HepG2 (cell line): Measurements from ENCODE around the gene MAP3K21. TPM values are rescaled to one million over a fixed set of nuclear protein-coding genes. Genes with fewer than 3 reads are reported as not detected.

Source experiments
- ATAC-seq: fragments of 200-7000 bp; cut with Tn5 transposase; 3 replicates; pipeline ENCODE4 v1.9.1; 2020; ENCODE audit warnings: mild to moderate bottlenecking, moderate library complexity
- BruUV-seq: library from RNA; stranded (reverse); fragments of 400-500 nt; replicated peaks from 2 replicates; lab custom pipeline; 2021; lab: Mats Ljungman, UMichigan
- CTCF ChIA-PET: fragments of 300-600 bp; formaldehyde crosslinking; extraction: SDS; loops from one replicate; lab custom pipeline; 2021; ENCODE audit warnings: low total read pairs, inconsistent platforms, low intra/inter-chr PET ratio; lab: Yijun Ruan, JAX
- POLR2A ChIA-PET: fragments of 350-600 bp; sonication (Branson Sonifier 250); formaldehyde crosslinking; loops from one replicate; lab custom pipeline; 2020; ENCODE audit warnings: antibody characterized with exemption, inconsistent platforms; lab: Yijun Ruan, JAX
- DNase-seq: peaks from one replicate; pipeline ENCODE4 v3.0.0-alpha.2; 2015; ENCODE audit warnings: low spot score
- FAIRE-seq: peaks from 3 replicates; lab custom pipeline; 2011; peaks lifted over from hg19 to GRCh38; lab: Jason Lieb, UNC
- H2AFZ ChIP-seq: one replicate; pipeline ENCODE4 v1.6.1; 2011; ENCODE audit warnings: low read length, inconsistent platforms
- H3K27ac ChIP-seq: fragments of 300-600 bp; 3 replicates; pipeline ENCODE4 v1.8.0; 2011; ENCODE audit warnings: mixed run types, mild to moderate bottlenecking, mixed read lengths, low read length, inconsistent platforms; ENCODE audit not compliant: insufficient read depth; ENCODE audit errors: extremely low read length
- H3K27me3 ChIP-seq, 2 experiments: fragments of 200-600 bp in 1 of 2; 2 replicates in 1 of 2; 3 replicates in 1 of 2; pipeline versions ENCODE4 v1.6.0 to v1.8.0; 2011; ENCODE audit warnings: low read length in 2 of 2, mild to moderate bottlenecking in 2 of 2, moderate library complexity in 2 of 2, inconsistent platforms in 1 of 2; ENCODE audit not compliant: insufficient read depth in 2 of 2, control insufficient read depth in 1 of 2
- H3K36me3 ChIP-seq, 2 experiments: fragments of 200-600 bp in 1 of 2; replicated peaks in 1 of 2; 2 replicates in 1 of 2; 3 replicates in 1 of 2; pipeline versions ENCODE4 v1.5.1 to v1.8.0; 2011; ENCODE audit warnings: low read length in 2 of 2, inconsistent platforms in 1 of 2; ENCODE audit not compliant: insufficient read depth in 2 of 2, control insufficient read depth in 1 of 2
- H3K4me1 ChIP-seq: 2 replicates; pipeline ENCODE4 v1.5.1; 2012; ENCODE audit warnings: low read length, inconsistent platforms; ENCODE audit not compliant: insufficient read depth
- H3K4me2 ChIP-seq: 2 replicates; pipeline ENCODE4 v1.6.0; 2011; ENCODE audit warnings: low read depth, low read length, inconsistent platforms
- H3K4me3 ChIP-seq, 3 experiments: fragments of 200-600 bp in 1 of 3; sonication (generic), shearing (Covaris generic) in 1 of 3; replicated peaks in 1 of 3; 2 replicates each; pipeline ENCODE4 v1.5.1; 2011 to 2016; ENCODE audit warnings: low read length in 3 of 3, inconsistent platforms in 2 of 3, low read depth in 2 of 3, mild to moderate bottlenecking in 2 of 3, control low read depth in 1 of 3, mixed read lengths in 1 of 3; ENCODE audit not compliant: insufficient read depth in 1 of 3
- H3K79me2 ChIP-seq: one replicate; pipeline ENCODE4 v1.6.1; 2011; ENCODE audit warnings: low read length, inconsistent platforms; ENCODE audit not compliant: insufficient read depth
- H3K9ac ChIP-seq: 2 replicates; pipeline ENCODE4 v1.6.0; 2011; ENCODE audit warnings: mild to moderate bottlenecking, low read depth, low read length, inconsistent platforms; ENCODE audit not compliant: insufficient read depth
- H3K9me3 ChIP-seq: 2 replicates; pipeline ENCODE4 v1.5.1; 2012; ENCODE audit warnings: mild to moderate bottlenecking, low read length
- H4K20me1 ChIP-seq: 2 replicates; pipeline ENCODE4 v1.6.0; 2011; ENCODE audit warnings: inconsistent platforms, mild to moderate bottlenecking, low read length, moderate library complexity; ENCODE audit not compliant: insufficient read depth
- DMAP1 ChIP-seq: IDR thresholded peaks from 2 replicates; pipeline ENCODE4 v1.6.1; 2016
- HNF4A ChIP-seq: sonication (generic); formaldehyde crosslinking; IDR thresholded peaks from 2 replicates; pipeline ENCODE4 v1.4.0; 2020; ENCODE audit warnings: missing genetic modification reagents
- JDP2 ChIP-seq: sonication (generic); formaldehyde crosslinking; IDR thresholded peaks from 2 replicates; pipeline ENCODE4 v1.8.1; 2022; ENCODE audit warnings: missing genetic modification reagents, borderline replicate concordance
- MAF1 ChIP-seq: sonication (generic); formaldehyde crosslinking; IDR thresholded peaks from 2 replicates; pipeline ENCODE4 v1.5.0; 2020; ENCODE audit warnings: missing genetic modification reagents, borderline replicate concordance
- PTBP1 ChIP-seq: fragments of 200-400 bp; formaldehyde crosslinking; IDR thresholded peaks from 2 replicates; pipeline ENCODE4 v1.6.1; 2018; ENCODE audit warnings: low read length, low read depth; ENCODE audit not compliant: poor library complexity, severe bottlenecking
- RFX3 ChIP-seq: IDR thresholded peaks from 2 replicates; pipeline ENCODE4 v1.6.1; 2016; ENCODE audit warnings: missing biosample characterization, missing genetic modification reagents
- SOX5 ChIP-seq: IDR thresholded peaks from 2 replicates; pipeline ENCODE4 v1.6.1; 2016; ENCODE audit warnings: borderline replicate concordance
- SP1 ChIP-seq, 2 experiments: fragments of 450-650 bp in 1 of 2; sonication (generic) in 1 of 2; formaldehyde crosslinking in 1 of 2; IDR thresholded peaks; 2 replicates each; pipeline versions ENCODE4 v1.4.0 to v1.6.1; 2016 to 2020; ENCODE audit warnings: missing genetic modification reagents in 1 of 2
- ZBTB8A ChIP-seq: sonication (generic); formaldehyde crosslinking; IDR thresholded peaks from 2 replicates; pipeline ENCODE4 v1.4.0; 2020; ENCODE audit warnings: mild to moderate bottlenecking, low read depth, missing genetic modification reagents, borderline replicate concordance
- ZNF143 ChIP-seq: sonication (generic); formaldehyde crosslinking; IDR thresholded peaks from 2 replicates; pipeline ENCODE4 v1.4.0; 2020; ENCODE audit warnings: missing genetic modification reagents
- ZNF34 ChIP-seq: sonication (generic); formaldehyde crosslinking; IDR thresholded peaks from 2 replicates; pipeline ENCODE4 v1.4.0; 2020; ENCODE audit warnings: mild to moderate bottlenecking, missing genetic modification reagents, borderline replicate concordance
- WGBS: methylation state at CpG from one replicate; pipeline ENCODE4 v1.1.6; 2017; ENCODE audit warnings: low lambda C conversion rate; 5-methylcytosine and 5-hydroxymethylcytosine counted together
- in situ Hi-C: cut with HindIII; loops from 2 replicates; pipeline ENCODE4 v1.10.0; 2017; ENCODE audit warnings: low pct_unique_long_range_greater_than_20kb; ENCODE audit not compliant: extremely low pct_ligation_motif_present
- intact Hi-C: fragments of 100-400 bp; cut with micrococcal nuclease; formaldehyde crosslinking; loops from one replicate; pipeline ENCODE4 v1.10.0; 2022; ENCODE audit not compliant: unreplicated experiment
- polyA plus RNA-seq, 8 experiments: library from polyadenylated mRNA; depleted of rRNA in 3 of 8; stranded (reverse) in 7 of 8; unstranded in 1 of 8; fragments of >200 nt; fragmentation: Illumina TruSeq in 4 of 8; extraction: Trizol in 4 of 8; gene quantifications; 2 replicates each; pipeline versions ENCODE4 v1.2.1 to v1.2.3, GENCODE V29; 2011 to 2016; ENCODE audit warnings: low read depth in 4 of 8, missing spikeins in 1 of 8, mixed read lengths in 1 of 8; ENCODE audit not compliant: insufficient read depth in 1 of 8
- total RNA-seq, 5 experiments: library from RNA; depleted of rRNA; stranded (reverse); fragments of >200 nt; fragmentation: Illumina TruSeq; extraction: Trizol; gene quantifications; 2 replicates each; pipeline ENCODE4 v1.2.3, GENCODE V29; 2016; ENCODE audit warnings: low read depth in 1 of 5
- TF ChIP-seq, protein P1 (sequence below): sonication (generic); formaldehyde crosslinking; IDR thresholded peaks from 2 replicates; pipeline ENCODE4 v1.4.0; 2020; ENCODE audit warnings: missing genetic modification reagents
- TF ChIP-seq, protein P2 (sequence below): sonication (generic); formaldehyde crosslinking; IDR thresholded peaks from 2 replicates; pipeline ENCODE4 v1.4.0; 2020; ENCODE audit warnings: missing genetic modification reagents
- TF ChIP-seq, protein P3 (sequence below): fragments of 450-650 bp; IDR thresholded peaks from 2 replicates; pipeline ENCODE4 v1.6.1; 2017; ENCODE audit warnings: mild to moderate bottlenecking
- TF ChIP-seq, protein P4 (sequence below): sonication (generic); formaldehyde crosslinking; IDR thresholded peaks from 2 replicates; pipeline ENCODE4 v1.4.0; 2020; ENCODE audit warnings: missing genetic modification reagents

Gene MAP3K21
- total and polyA plus RNA-seq, 2 of the 13 experiments (the other 11 are each of a cell fraction or from before 2014, with no cell fraction given): not detected

DNA sequence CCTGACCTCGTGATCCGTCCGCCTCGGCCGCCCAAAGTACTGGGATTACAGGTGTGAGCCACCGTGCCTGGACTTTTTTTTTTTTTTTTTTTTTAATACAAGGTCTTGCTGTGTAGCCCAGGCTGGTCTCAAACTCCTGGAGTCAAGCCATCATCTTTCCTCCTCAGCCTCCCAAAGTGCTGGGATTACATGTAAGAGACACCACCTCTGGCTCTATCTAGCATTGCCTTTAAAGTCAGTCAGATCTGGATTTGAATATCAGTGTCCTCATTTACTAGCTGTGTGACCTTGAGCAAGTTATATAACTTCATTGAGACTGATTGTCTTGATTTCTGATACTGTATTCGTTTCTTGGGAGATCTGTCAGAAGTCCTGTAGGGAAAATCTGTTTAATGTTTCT lies 6.6 kb downstream of the MAP3K21 start:
- no peak for ATAC-seq
- no peak overlapping the region for H3K27ac ChIP-seq
- H3K36me3 ChIP-seq: no peaks in the 10 kb centered on the region
- no peak overlapping the region for H2AFZ ChIP-seq
- FAIRE-seq: no peak
- H3K9me3 ChIP-seq: no peaks in the 10 kb centered on the region
- WGBS: 16% methylated on average over 7 of the region's 7 CpGs
- no peak overlapping the region for H3K9ac ChIP-seq
- no peaks in the 10 kb centered on the region for H3K4me1 ChIP-seq
- BruUV-seq: no TSS peak
- intact Hi-C loops: no loop called here
- no peaks in the 10 kb centered on the region for H3K79me2 ChIP-seq
- H3K4me2 ChIP-seq: no peak overlapping the region
- TF ChIP-seq JDP2 (CRISPR knock-in tag) (no peak), RFX3 (CRISPR knock-in tag) (no peak), MAF1 (CRISPR knock-in tag) (no peak), ZNF34 (no peak), SOX5 (CRISPR knock-in tag) (no peak), SP1 (IDR thresholded peaks at IDR 0.05) (no peak), SP1 (CRISPR knock-in tag; IDR thresholded peaks at IDR 0.05) (no peak), ZBTB8A (CRISPR knock-in tag) (no peak), DMAP1 (no peak), PTBP1 (no peak), HNF4A (CRISPR knock-in tag) (no peak), ZNF143 (CRISPR knock-in tag) (no peak)
- TF ChIP-seq, protein P1, sequence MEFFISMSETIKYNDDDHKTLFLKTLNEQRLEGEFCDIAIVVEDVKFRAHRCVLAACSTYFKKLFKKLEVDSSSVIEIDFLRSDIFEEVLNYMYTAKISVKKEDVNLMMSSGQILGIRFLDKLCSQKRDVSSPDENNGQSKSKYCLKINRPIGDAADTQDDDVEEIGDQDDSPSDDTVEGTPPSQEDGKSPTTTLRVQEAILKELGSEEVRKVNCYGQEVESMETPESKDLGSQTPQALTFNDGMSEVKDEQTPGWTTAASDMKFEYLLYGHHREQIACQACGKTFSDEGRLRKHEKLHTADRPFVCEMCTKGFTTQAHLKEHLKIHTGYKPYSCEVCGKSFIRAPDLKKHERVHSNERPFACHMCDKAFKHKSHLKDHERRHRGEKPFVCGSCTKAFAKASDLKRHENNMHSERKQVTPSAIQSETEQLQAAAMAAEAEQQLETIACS (CRISPR knock-in tag): no peak
- TF ChIP-seq, protein P2, sequence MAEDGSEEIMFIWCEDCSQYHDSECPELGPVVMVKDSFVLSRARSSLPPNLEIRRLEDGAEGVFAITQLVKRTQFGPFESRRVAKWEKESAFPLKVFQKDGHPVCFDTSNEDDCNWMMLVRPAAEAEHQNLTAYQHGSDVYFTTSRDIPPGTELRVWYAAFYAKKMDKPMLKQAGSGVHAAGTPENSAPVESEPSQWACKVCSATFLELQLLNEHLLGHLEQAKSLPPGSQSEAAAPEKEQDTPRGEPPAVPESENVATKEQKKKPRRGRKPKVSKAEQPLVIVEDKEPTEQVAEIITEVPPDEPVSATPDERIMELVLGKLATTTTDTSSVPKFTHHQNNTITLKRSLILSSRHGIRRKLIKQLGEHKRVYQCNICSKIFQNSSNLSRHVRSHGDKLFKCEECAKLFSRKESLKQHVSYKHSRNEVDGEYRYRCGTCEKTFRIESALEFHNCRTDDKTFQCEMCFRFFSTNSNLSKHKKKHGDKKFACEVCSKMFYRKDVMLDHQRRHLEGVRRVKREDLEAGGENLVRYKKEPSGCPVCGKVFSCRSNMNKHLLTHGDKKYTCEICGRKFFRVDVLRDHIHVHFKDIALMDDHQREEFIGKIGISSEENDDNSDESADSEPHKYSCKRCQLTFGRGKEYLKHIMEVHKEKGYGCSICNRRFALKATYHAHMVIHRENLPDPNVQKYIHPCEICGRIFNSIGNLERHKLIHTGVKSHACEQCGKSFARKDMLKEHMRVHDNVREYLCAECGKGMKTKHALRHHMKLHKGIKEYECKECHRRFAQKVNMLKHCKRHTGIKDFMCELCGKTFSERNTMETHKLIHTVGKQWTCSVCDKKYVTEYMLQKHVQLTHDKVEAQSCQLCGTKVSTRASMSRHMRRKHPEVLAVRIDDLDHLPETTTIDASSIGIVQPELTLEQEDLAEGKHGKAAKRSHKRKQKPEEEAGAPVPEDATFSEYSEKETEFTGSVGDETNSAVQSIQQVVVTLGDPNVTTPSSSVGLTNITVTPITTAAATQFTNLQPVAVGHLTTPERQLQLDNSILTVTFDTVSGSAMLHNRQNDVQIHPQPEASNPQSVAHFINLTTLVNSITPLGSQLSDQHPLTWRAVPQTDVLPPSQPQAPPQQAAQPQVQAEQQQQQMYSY (CRISPR knock-in tag): no peak
- TF ChIP-seq, protein P3, sequence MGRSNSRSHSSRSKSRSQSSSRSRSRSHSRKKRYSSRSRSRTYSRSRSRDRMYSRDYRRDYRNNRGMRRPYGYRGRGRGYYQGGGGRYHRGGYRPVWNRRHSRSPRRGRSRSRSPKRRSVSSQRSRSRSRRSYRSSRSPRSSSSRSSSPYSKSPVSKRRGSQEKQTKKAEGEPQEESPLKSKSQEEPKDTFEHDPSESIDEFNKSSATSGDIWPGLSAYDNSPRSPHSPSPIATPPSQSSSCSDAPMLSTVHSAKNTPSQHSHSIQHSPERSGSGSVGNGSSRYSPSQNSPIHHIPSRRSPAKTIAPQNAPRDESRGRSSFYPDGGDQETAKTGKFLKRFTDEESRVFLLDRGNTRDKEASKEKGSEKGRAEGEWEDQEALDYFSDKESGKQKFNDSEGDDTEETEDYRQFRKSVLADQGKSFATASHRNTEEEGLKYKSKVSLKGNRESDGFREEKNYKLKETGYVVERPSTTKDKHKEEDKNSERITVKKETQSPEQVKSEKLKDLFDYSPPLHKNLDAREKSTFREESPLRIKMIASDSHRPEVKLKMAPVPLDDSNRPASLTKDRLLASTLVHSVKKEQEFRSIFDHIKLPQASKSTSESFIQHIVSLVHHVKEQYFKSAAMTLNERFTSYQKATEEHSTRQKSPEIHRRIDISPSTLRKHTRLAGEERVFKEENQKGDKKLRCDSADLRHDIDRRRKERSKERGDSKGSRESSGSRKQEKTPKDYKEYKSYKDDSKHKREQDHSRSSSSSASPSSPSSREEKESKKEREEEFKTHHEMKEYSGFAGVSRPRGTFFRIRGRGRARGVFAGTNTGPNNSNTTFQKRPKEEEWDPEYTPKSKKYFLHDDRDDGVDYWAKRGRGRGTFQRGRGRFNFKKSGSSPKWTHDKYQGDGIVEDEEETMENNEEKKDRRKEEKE: no peak
- TF ChIP-seq, protein P4, sequence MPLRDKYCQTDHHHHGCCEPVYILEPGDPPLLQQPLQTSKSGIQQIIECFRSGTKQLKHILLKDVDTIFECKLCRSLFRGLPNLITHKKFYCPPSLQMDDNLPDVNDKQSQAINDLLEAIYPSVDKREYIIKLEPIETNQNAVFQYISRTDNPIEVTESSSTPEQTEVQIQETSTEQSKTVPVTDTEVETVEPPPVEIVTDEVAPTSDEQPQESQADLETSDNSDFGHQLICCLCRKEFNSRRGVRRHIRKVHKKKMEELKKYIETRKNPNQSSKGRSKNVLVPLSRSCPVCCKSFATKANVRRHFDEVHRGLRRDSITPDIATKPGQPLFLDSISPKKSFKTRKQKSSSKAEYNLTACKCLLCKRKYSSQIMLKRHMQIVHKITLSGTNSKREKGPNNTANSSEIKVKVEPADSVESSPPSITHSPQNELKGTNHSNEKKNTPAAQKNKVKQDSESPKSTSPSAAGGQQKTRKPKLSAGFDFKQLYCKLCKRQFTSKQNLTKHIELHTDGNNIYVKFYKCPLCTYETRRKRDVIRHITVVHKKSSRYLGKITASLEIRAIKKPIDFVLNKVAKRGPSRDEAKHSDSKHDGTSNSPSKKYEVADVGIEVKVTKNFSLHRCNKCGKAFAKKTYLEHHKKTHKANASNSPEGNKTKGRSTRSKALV (CRISPR knock-in tag): no peak
- POLR2A ChIA-PET: no interaction called here
- H3K27me3 ChIP-seq: no peaks in the 10 kb centered on the region
- H3K4me3 ChIP-seq: no peak overlapping the region
- no peak for DNase-seq
- H4K20me1 ChIP-seq: no peaks in the 10 kb centered on the region
- CTCF ChIA-PET: no interaction called here
- in situ Hi-C loops: no loop called here
